CD14-positive monocyte (primary cell): ENCODE measurements around the gene BFSP2. TPM values are rescaled to one million over a fixed set of nuclear protein-coding genes. Genes with fewer than 3 reads are reported as not detected.

Experiments used
- DNase-seq, 3 donors: peaks; one replicate each; pipeline ENCODE4 v3.0.0-alpha.2; 2011 to 2022
- H2AFZ ChIP-seq: 2 replicates; pipeline ENCODE4 v1.6.0; 2012; ENCODE audit warnings: mild to moderate bottlenecking, low read depth, low read length, inconsistent platforms; ENCODE audit not compliant: insufficient read depth, poor library complexity, severe bottlenecking
- H3K27ac ChIP-seq, 2 donors: 1 replicate in 1 of 2; 2 replicates in 1 of 2; pipeline ENCODE4 v1.5.1; 2012 to 2013; ENCODE audit warnings: low read length in 2 of 2, control low read depth in 1 of 2, inconsistent platforms in 1 of 2, low read depth in 1 of 2, mild to moderate bottlenecking in 1 of 2
- H3K27me3 ChIP-seq, 2 donors: one replicate each; pipeline versions ENCODE4 v1.6.0 to v1.6.1; 2011 to 2013; ENCODE audit warnings: low read length in 2 of 2; ENCODE audit not compliant: control insufficient read depth in 2 of 2, insufficient read depth in 2 of 2
- H3K36me3 ChIP-seq, 2 donors: replicated peaks in 1 of 2; 1 replicate in 1 of 2; 2 replicates in 1 of 2; pipeline versions ENCODE4 v1.5.1 to v1.6.1; 2012 to 2013; ENCODE audit warnings: low read length in 2 of 2, control low read depth in 1 of 2, inconsistent platforms in 1 of 2, mild to moderate bottlenecking in 1 of 2; ENCODE audit not compliant: insufficient read depth in 2 of 2, control insufficient read depth in 1 of 2
- H3K4me1 ChIP-seq, 2 donors: 1 replicate in 1 of 2; 2 replicates in 1 of 2; pipeline versions ENCODE4 v1.5.1 to v1.6.1; 2012 to 2013; ENCODE audit warnings: low read length in 2 of 2, control low read depth in 1 of 2, inconsistent platforms in 1 of 2, mild to moderate bottlenecking in 1 of 2, moderate library complexity in 1 of 2; ENCODE audit not compliant: insufficient read depth in 2 of 2, control insufficient read depth in 1 of 2
- H3K4me2 ChIP-seq: replicated peaks from 2 replicates; pipeline ENCODE3; 2012; ENCODE audit warnings: low read length, moderate library complexity, mild to moderate bottlenecking; ENCODE audit not compliant: poor library complexity, severe bottlenecking; ENCODE audit errors: extremely low read depth
- H3K4me3 ChIP-seq, 3 experiments: fragments of 200-600 bp in 1 of 3; sonication (generic) in 1 of 3; replicated peaks in 1 of 3; 1 replicate in 2 of 3; 2 replicates in 1 of 3; pipeline ENCODE4 v1.5.1; 2011 to 2013; ENCODE audit warnings: low read length in 3 of 3, mild to moderate bottlenecking in 3 of 3, control low read depth in 2 of 3, low read depth in 2 of 3, inconsistent platforms in 1 of 3, moderate library complexity in 1 of 3
- H3K79me2 ChIP-seq: 2 replicates; pipeline ENCODE4 v1.6.0; 2012; ENCODE audit warnings: mild to moderate bottlenecking, control low read depth, inconsistent platforms, low read length, moderate library complexity; ENCODE audit not compliant: insufficient read depth
- H3K9ac ChIP-seq: 2 replicates; pipeline ENCODE4 v1.6.0; 2017; ENCODE audit warnings: low read length, mild to moderate bottlenecking; ENCODE audit not compliant: insufficient read depth, poor library complexity, severe bottlenecking
- H3K9me3 ChIP-seq, 2 donors: replicated peaks in 1 of 2; 1 replicate in 1 of 2; 2 replicates in 1 of 2; pipeline versions ENCODE4 v1.5.1 to v1.6.1; 2012 to 2013; ENCODE audit warnings: low read length in 2 of 2, control low read depth in 1 of 2; ENCODE audit not compliant: control insufficient read depth in 1 of 2, insufficient read depth in 1 of 2
- H4K20me1 ChIP-seq: 2 replicates; pipeline ENCODE4 v1.6.0; 2012; ENCODE audit warnings: mild to moderate bottlenecking, low read length, control low read depth, moderate library complexity; ENCODE audit not compliant: insufficient read depth
- H3K27ac Mint-ChIP-seq, 7 donors: one replicate each; pipeline ENCODE4 v1.8.0; 2020; ENCODE audit warnings: mild to moderate bottlenecking in 7 of 7, mixed read lengths in 7 of 7, moderate library complexity in 6 of 7, inconsistent platforms in 2 of 7
- H3K27me3 Mint-ChIP-seq, 3 donors: one replicate each; pipeline ENCODE4 v1.8.0; 2021 to 2022; ENCODE audit warnings: low read depth in 3 of 3, mild to moderate bottlenecking in 3 of 3, mixed read lengths in 3 of 3, moderate library complexity in 3 of 3, inconsistent platforms in 1 of 3
- H3K36me3 Mint-ChIP-seq, 2 donors: one replicate each; pipeline ENCODE4 v1.8.0; 2020; ENCODE audit warnings: mixed read lengths in 2 of 2, inconsistent platforms in 1 of 2, mild to moderate bottlenecking in 1 of 2
- H3K4me1 Mint-ChIP-seq: one replicate; pipeline ENCODE4 v1.8.0; 2020; ENCODE audit warnings: mild to moderate bottlenecking, mixed read lengths
- H3K4me3 Mint-ChIP-seq, 2 donors: one replicate each; pipeline ENCODE4 v1.8.0; 2020; ENCODE audit warnings: mild to moderate bottlenecking in 2 of 2, mixed read lengths in 2 of 2, moderate library complexity in 1 of 2
- H3K9me3 Mint-ChIP-seq, 7 donors: one replicate each; pipeline ENCODE4 v1.8.0; 2020 to 2022; ENCODE audit warnings: mixed read lengths in 7 of 7, mild to moderate bottlenecking in 6 of 7, moderate library complexity in 6 of 7, inconsistent platforms in 2 of 7
- CTCF ChIP-seq: fragments of 200-600 bp; IDR thresholded peaks from one replicate; pipeline ENCODE4 v1.8.0; 2022; ENCODE audit warnings: antibody characterized with exemption, mild to moderate bottlenecking
- WGBS: methylation state at CpG from one replicate; pipeline ENCODE4 v1.1.5; 2013; ENCODE audit warnings: missing lambda C conversion rate; ENCODE audit not compliant: insufficient coverage; 5-methylcytosine and 5-hydroxymethylcytosine counted together
- intact Hi-C, 2 donors: fragments of 100-400 bp; cut with micrococcal nuclease; formaldehyde crosslinking; loops; one replicate each; pipeline versions ENCODE4 v1.15.0 to v1.15.1; 2023
- polyA plus RNA-seq, 3 donors: library from polyadenylated mRNA; depleted of rRNA in 1 of 3; unstranded in 2 of 3; stranded (reverse) in 1 of 3; fragments of 300-500 nt in 2 of 3; fragments of >200 nt in 1 of 3; fragmentation: Illumina TruSeq in 2 of 3; gene quantifications; 1 replicate in 2 of 3; 2 replicates in 1 of 3; pipeline ENCODE4 v1.2.3, GENCODE V29; 2012 to 2021

BFSP2 gene
- polyA plus RNA-seq, 3 donors = not detected

DNA sequence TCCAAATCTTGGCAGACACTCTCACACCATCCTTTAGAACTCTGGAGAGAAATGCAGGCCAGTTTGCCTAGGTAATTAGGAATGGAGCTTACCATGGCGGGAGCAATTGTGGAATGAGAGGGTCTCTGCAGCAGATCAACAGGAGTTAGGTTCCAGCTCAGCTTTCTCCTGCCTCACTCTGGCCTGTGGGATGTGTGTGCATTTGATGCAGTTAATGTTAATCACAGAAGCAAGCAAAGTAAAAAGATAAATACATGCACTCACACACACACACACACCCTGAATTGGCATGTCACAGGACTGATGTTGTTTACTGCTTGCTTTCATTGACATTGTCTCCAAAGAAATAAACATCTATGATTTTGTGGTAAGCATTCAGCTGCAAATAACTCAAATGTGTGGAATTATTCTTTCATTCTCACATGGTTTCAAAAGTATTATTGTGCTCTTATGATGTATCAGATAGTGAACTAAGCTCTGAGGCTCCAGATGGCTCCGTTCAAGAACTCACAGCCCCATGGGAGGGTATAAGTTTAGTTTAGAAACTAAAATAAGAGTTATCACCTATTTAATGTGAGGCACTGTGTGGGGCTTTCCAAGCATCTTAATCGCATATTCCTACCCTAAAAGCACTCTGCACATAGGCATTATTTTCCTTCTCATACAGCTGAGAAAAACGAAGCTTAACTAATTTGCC, 31.3 kb upstream of the BFSP2 start:
- intact Hi-C loops = no loop called here
- peaks cover 2 to 4% (median 2%) of the 10 kb centered on the region in 3 donors for H3K27me3 Mint-ChIP-seq
- H3K9ac ChIP-seq = no peak overlapping the region
- H2AFZ ChIP-seq = no peak overlapping the region
- TF ChIP-seq CTCF = no peak
- H3K4me1 ChIP-seq = no peaks in the 10 kb centered on the region
- no peak overlapping the region for H3K27ac Mint-ChIP-seq
- H3K9me3 ChIP-seq = no peaks in the 10 kb centered on the region
- H3K4me1 Mint-ChIP-seq = no peaks in the 10 kb centered on the region
- no peak overlapping the region for H3K4me3 ChIP-seq
- no peak overlapping the region for H3K27ac ChIP-seq
- no peak overlapping the region for H3K4me3 Mint-ChIP-seq
- H4K20me1 ChIP-seq = no peaks in the 10 kb centered on the region
- no peaks in the 10 kb centered on the region for H3K79me2 ChIP-seq
- H3K36me3 ChIP-seq = no peaks in the 10 kb centered on the region
- H3K27me3 ChIP-seq = no peaks in the 10 kb centered on the region
- no peak overlapping the region for H3K4me2 ChIP-seq
- no peaks in the 10 kb centered on the region for H3K9me3 Mint-ChIP-seq
- DNase-seq = no peak
- 92% methylated on average over 2 of the region's 4 CpGs for WGBS
- no peaks in the 10 kb centered on the region for H3K36me3 Mint-ChIP-seq

DNA sequence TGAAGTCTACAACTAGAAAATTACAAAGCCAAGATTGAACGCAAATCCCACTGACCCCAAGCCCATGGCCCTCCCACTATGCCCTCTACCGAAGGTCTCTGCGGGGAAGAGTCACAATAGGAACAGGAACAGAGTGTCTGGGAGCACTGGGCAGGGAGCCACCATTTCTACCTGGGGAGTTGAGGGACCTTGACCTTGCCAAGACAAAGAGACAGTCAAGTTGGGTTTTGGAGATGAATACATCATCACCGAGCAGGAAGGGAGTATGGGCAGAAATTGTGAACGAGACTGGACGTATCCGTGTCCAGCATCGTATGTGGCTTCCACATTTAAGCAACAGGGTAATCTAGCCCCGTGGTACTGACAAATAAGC, 30.8 kb upstream of the BFSP2 start:
- H3K27me3 ChIP-seq = no peaks in the 10 kb centered on the region
- H3K4me1 ChIP-seq = no peaks in the 10 kb centered on the region
- intact Hi-C loops = no loop called here
- H3K36me3 Mint-ChIP-seq = no peaks in the 10 kb centered on the region
- H2AFZ ChIP-seq = no peak overlapping the region
- H4K20me1 ChIP-seq = no peaks in the 10 kb centered on the region
- no peak overlapping the region for H3K27ac ChIP-seq
- no peak overlapping the region for H3K4me2 ChIP-seq
- no peak for DNase-seq
- no peak for TF ChIP-seq CTCF
- H3K27me3 Mint-ChIP-seq = peaks cover 2 to 4% (median 2%) of the 10 kb centered on the region in 3 donors
- H3K9me3 Mint-ChIP-seq = no peaks in the 10 kb centered on the region
- H3K36me3 ChIP-seq = no peaks in the 10 kb centered on the region
- WGBS = 94% methylated on average over 7 of the region's 9 CpGs
- no peak overlapping the region for H3K4me3 ChIP-seq
- H3K4me3 Mint-ChIP-seq = no peak overlapping the region
- no peaks in the 10 kb centered on the region for H3K9me3 ChIP-seq
- no peaks in the 10 kb centered on the region for H3K79me2 ChIP-seq
- H3K9ac ChIP-seq = no peak overlapping the region
- H3K4me1 Mint-ChIP-seq = no peaks in the 10 kb centered on the region
- H3K27ac Mint-ChIP-seq = no peak overlapping the region
